ENCODE measurements around the gene LIN7C. TPM values are rescaled to one million over a fixed set of nuclear protein-coding genes. Genes with fewer than 3 reads are reported as not detected.
A peak's percentile ranks its signal among the peaks of the same experiment; 100 is the strongest.

LIN7C gene
- total and polyA plus RNA-seq, 2 of the 13 experiments (the other 11 are each of a cell fraction or from before 2014, with no cell fraction given), result 14.8 to 37.2 TPM

DNA sequence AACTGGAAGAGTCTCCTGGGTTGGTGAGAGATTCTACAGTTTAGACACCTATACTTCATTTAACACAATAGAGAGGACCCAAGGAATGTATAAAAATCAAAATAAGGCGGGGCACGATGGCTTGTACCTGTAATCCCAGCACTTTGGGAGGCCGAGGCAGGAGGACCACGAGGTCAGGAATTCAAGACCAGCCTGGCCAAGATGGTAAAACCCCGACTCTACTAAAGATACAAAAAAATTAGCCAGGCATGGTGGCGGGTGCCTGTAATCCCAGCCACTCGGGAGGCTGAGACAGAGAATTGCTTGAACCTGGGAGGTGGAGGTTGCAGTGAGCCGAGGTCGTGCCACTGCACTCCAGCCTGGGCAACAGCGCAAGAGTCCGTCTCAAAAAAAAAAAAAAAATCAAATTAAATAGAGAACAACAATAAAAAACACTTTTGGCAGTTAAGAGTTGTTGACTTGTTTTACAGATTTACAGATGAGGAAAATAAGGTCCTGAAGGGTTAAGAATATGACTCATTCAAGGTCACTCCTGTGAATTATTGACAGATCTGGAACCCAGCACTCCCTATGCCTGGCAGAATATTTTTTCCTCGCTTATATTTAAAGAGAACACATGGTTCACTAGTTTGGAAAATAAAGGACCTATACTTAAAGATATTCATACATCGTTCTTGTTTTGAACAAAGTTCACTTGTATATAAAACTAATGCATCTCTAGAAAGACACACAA, 39.2 kb downstream of the LIN7C start (continued):
- TF ChIP-seq CHD4 (IDR thresholded peaks at IDR 0.05; ENCODE audit: borderline replicate concordance, low read length), result 0 out of 2 replicates have a peak, but pooled peaks have one; percentile 66
- TF ChIP-seq SPEN (CRISPR knock-in tag; IDR thresholded peaks at IDR 0.05; ENCODE audit: low read depth), result no peak
- no peak for TF ChIP-seq ZNF383 (CRISPR knock-in tag; IDR thresholded peaks at IDR 0.05; ENCODE audit: borderline replicate concordance)
- peak; percentile 66 for TF ChIP-seq NR2F6 (IDR thresholded peaks at IDR 0.05)
- peak; percentile 46; the same call in 1 of the 2 replicates for TF ChIP-seq NR2F6 (CRISPR knock-in tag; IDR thresholded peaks at IDR 0.05)
- TF ChIP-seq SETDB1 (CRISPR knock-in tag; IDR thresholded peaks at IDR 0.05; ENCODE audit: borderline replicate concordance), result no peak
- TF ChIP-seq ZNF598 (CRISPR knock-in tag; IDR thresholded peaks at IDR 0.05; ENCODE audit: borderline replicate concordance), result no peak
- TF ChIP-seq ATF7-NPFF (CRISPR knock-in tag; IDR thresholded peaks at IDR 0.05; ENCODE audit: low read depth), result no peak
- TF ChIP-seq XRCC5 (optimal IDR thresholded peaks at IDR 0.05; ENCODE audit: low read length), result no peak
- no peak for TF ChIP-seq FOXP1 (IDR thresholded peaks at IDR 0.05)
- peak; percentile 81 for TF ChIP-seq FOXP1 (CRISPR knock-in tag; IDR thresholded peaks at IDR 0.05)
- TF ChIP-seq ZNF703 (CRISPR knock-in tag; IDR thresholded peaks at IDR 0.05; ENCODE audit: borderline replicate concordance), result no peak
- TF ChIP-seq ZNF3 (CRISPR knock-in tag; IDR thresholded peaks at IDR 0.05), result no peak
- TF ChIP-seq CHCHD3 (CRISPR knock-in tag; IDR thresholded peaks at IDR 0.05), result no peak
- TF ChIP-seq, protein P1, sequence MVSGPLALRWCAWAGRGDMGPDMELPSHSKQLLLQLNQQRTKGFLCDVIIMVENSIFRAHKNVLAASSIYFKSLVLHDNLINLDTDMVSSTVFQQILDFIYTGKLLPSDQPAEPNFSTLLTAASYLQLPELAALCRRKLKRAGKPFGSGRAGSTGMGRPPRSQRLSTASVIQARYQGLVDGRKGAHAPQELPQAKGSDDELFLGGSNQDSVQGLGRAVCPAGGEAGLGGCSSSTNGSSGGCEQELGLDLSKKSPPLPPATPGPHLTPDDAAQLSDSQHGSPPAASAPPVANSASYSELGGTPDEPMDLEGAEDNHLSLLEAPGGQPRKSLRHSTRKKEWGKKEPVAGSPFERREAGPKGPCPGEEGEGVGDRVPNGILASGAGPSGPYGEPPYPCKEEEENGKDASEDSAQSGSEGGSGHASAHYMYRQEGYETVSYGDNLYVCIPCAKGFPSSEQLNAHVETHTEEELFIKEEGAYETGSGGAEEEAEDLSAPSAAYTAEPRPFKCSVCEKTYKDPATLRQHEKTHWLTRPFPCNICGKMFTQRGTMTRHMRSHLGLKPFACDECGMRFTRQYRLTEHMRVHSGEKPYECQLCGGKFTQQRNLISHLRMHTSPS (CRISPR knock-in tag; IDR thresholded peaks at IDR 0.05; ENCODE audit: low read depth), result no peak
- no peak for TF ChIP-seq ZSCAN30 (CRISPR knock-in tag; IDR thresholded peaks at IDR 0.05)
- no peak for TF ChIP-seq ZBTB3 (CRISPR knock-in tag; IDR thresholded peaks at IDR 0.05; ENCODE audit: borderline replicate concordance, low read depth)
- TF ChIP-seq ARNTL (CRISPR knock-in tag; IDR thresholded peaks at IDR 0.05), result no peak
- no peak for TF ChIP-seq ZNF329 (CRISPR knock-in tag; IDR thresholded peaks at IDR 0.05; ENCODE audit: low read depth)
- TF ChIP-seq TEAD3 (CRISPR knock-in tag; optimal IDR thresholded peaks at IDR 0.05; ENCODE audit: borderline replicate concordance), result no peak
- TF ChIP-seq ZBTB1 (CRISPR knock-in tag; IDR thresholded peaks at IDR 0.05; ENCODE audit: borderline replicate concordance), result no peak
- peak; percentile 74 for TF ChIP-seq ZMYM3 (CRISPR knock-in tag; IDR thresholded peaks at IDR 0.05)
- peak; percentile 63 for TF ChIP-seq NCOA2 (CRISPR knock-in tag; IDR thresholded peaks at IDR 0.05)
- TF ChIP-seq CAMTA2 (CRISPR knock-in tag; IDR thresholded peaks at IDR 0.05; ENCODE audit: borderline replicate concordance), result no peak
- no peak for TF ChIP-seq ZNF546 (CRISPR knock-in tag; conservative IDR thresholded peaks at IDR 0.05)
- TF ChIP-seq, protein P2, sequence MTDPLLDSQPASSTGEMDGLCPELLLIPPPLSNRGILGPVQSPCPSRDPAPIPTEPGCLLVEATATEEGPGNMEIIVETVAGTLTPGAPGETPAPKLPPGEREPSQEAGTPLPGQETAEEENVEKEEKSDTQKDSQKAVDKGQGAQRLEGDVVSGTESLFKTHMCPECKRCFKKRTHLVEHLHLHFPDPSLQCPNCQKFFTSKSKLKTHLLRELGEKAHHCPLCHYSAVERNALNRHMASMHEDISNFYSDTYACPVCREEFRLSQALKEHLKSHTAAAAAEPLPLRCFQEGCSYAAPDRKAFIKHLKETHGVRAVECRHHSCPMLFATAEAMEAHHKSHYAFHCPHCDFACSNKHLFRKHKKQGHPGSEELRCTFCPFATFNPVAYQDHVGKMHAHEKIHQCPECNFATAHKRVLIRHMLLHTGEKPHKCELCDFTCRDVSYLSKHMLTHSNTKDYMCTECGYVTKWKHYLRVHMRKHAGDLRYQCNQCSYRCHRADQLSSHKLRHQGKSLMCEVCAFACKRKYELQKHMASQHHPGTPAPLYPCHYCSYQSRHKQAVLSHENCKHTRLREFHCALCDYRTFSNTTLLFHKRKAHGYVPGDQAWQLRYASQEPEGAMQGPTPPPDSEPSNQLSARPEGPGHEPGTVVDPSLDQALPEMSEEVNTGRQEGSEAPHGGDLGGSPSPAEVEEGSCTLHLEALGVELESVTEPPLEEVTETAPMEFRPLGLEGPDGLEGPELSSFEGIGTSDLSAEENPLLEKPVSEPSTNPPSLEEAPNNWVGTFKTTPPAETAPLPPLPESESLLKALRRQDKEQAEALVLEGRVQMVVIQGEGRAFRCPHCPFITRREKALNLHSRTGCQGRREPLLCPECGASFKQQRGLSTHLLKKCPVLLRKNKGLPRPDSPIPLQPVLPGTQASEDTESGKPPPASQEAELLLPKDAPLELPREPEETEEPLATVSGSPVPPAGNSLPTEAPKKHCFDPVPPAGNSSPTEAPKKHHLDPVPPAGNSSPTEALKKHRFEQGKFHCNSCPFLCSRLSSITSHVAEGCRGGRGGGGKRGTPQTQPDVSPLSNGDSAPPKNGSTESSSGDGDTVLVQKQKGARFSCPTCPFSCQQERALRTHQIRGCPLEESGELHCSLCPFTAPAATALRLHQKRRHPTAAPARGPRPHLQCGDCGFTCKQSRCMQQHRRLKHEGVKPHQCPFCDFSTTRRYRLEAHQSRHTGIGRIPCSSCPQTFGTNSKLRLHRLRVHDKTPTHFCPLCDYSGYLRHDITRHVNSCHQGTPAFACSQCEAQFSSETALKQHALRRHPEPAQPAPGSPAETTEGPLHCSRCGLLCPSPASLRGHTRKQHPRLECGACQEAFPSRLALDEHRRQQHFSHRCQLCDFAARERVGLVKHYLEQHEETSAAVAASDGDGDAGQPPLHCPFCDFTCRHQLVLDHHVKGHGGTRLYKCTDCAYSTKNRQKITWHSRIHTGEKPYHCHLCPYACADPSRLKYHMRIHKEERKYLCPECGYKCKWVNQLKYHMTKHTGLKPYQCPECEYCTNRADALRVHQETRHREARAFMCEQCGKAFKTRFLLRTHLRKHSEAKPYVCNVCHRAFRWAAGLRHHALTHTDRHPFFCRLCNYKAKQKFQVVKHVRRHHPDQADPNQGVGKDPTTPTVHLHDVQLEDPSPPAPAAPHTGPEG (CRISPR knock-in tag; IDR thresholded peaks at IDR 0.05), result no peak
